GM18907 (cell line): Measurements from ENCODE around the gene PFDN1.

Experiments used
- ATAC-seq: cut with Tn5 transposase; IDR thresholded peaks from one replicate; pipeline ENCODE4 v1.9.1; 2021; ENCODE audit warnings: mild to moderate bottlenecking, moderate library complexity; ENCODE audit not compliant: unreplicated experiment

PFDN1 gene

DNA sequence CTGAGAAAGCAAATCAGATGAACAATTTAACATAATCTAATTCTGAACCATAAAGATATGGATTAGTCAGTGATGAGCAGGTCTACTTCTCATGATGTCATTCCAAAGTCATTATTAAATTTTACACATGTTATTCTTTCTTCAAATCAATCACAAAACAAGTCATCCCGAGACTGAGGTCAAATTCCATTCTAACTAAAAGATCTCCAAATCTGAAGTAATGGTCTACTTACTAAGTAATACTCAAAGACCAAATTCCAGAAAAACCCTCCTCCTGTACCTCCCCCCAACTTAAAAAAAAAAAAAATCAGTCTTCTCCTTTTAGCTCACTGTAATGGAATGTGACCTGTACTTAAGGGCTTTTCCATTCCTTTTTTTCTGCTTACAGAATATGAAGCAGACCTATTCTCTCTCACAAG, 4.7 kb downstream of the PFDN1 start:
- no peak for ATAC-seq

DNA sequence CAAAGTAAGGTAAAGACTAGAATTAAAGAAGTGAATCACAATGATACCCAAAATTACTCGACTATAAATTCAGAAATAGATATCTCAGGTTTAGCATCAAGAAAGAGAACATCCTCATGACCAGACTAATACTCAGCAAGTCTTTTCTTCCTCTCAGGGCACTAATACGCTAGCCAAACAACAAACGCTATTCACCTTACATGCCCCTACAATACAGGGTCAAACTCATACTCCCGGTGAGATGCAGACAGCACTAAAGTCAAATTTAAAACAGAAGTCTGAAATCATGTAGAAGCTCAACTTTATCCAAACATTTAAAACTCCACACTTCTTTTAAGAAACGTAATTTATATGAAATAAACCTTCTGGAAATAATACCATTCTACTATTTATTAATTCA, 5.6 kb downstream of the PFDN1 start:
- no peak for ATAC-seq

DNA sequence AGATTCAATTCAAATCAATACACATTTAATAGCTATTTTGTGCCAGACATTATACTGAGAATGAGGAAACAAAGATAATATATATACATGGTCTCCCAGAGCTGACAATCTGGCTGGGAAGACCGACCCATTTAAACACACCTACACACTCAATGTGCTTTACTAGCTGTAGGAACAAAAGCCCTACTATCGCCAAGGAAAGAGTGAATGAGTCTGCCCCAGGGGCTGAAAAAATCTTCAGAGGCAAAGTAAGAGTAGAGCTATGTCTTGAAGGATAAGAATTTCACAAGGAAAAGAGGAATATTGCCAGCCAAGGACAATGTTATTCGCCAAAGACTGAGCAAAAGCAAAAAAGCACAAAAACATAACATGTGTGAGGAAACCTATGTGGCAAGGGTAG, 6.6 kb downstream of the PFDN1 start:
- ATAC-seq, result no peak

DNA sequence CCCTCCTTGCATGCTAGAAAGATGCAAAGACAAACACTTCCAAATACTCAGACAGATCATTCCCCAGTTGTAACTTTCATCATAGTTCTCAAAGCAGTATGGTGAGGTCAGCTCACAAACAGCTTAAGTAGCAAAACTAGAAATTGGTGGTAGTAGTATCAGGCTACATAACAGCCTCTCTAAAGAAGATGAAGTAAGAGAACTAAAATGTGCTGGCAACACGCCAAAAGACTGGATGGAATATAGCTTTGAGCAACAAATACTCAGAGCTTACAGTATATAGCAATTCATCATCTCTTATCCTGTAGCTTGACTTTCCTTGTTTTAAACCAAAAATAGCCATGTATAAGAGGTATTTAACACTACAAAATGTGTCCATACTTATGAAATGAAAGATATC, 7.5 kb downstream of the PFDN1 start:
- no peak for ATAC-seq

DNA sequence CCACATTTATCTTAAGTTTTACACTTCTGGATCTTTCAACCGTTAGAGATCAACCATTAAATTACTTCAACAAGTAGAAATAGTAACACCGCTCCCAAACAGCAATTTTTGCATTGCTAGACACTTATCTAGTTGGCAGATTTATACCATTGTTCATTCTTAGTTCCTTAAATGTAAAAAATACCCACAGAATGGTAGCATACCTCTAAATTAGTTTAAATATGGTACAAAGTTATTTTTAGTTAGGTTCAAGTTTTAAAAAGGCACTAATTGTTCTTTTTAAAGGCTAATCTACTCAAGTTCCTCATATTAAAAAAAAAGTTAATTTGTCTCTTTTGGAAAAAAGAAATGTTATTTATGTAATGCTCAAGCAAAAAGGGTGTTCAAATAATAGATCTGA, 8.1 kb downstream of the PFDN1 start:
- ATAC-seq, result no peak

DNA sequence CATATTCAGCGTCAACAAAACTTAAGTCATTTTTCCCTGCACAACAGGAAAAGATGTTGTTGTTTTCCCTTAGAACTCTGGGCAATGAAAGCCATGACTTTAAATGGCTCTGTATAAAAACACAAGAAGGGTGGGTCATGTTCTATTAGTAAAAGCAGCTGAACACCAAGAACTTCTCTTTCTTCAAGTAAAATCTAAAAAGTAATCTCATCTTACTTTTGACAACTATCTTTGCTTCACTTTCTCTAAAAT, 9.1 kb downstream of the PFDN1 start:
- no peak for ATAC-seq

DNA sequence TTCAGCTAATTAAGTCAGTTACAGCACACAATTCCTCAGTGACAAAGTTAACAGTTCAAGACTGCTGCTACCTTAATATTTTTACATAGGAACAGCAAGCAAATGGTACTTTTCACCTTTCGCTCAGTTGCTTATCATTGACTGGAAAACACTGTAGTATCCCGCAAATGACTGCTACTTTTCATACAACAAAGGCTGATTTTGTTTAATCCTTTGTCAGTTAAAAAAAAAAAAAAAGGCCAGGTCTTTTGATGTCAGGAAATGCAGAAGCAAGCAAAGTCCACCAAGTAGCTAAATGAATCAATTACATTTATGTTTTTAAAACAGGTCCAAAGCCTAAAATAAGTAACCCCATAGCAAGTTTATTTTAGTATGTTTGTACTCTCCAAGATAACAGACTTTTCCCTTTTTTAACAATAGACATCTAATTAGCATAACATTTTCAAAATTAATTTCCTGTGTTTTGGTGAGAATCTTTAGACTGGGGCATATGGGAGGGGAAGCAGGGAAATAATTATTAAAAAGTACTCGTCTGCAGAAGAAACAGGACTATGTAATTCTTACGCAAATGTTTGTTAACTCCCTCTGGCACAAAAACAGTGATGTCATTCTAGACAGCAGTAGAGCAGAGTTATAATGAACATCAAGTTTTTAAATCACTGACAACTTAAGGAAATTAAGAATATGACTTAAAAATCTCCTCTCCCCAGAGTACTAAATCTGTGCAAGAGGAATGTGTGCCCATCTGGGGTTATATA, 9.6 kb downstream of the PFDN1 start:
- ATAC-seq, result no peak

DNA sequence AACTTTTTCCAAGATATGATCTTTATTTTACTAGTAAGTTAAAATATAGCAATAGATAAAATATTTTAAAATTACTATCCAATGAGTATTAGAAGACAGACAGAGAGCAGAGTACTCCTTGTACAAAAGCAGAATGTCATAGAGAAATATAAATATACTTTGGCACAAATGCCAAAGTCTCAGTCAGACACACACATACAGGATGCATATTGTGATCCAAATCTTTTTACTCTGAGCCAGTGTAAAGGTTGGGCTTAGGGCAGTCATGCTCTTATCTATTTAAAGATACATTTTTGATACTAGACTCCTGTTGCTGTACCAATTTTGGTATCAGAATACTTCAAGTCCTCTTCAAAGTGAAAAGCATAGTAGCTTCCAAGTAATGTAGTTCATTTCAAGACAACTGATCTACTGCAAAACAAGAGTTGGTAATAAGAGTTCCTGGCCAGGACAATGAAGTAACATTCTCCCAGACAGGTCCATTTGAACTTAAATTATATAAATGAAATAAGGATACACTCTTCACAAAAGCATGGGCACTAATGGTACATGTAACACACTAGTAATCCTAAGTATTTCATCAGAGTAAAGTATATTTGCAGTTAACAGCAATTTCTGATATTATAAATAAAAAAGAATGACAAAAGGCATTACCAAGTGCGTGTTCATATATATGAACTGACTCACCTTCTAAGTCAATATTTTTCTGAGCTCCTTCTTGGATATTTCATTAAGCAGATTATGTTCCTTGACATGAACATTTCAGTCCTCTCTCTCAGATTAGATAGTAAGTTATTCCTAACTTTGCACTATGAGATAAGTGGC, 10.5 kb downstream of the PFDN1 start:
- ATAC-seq, result no peak

DNA sequence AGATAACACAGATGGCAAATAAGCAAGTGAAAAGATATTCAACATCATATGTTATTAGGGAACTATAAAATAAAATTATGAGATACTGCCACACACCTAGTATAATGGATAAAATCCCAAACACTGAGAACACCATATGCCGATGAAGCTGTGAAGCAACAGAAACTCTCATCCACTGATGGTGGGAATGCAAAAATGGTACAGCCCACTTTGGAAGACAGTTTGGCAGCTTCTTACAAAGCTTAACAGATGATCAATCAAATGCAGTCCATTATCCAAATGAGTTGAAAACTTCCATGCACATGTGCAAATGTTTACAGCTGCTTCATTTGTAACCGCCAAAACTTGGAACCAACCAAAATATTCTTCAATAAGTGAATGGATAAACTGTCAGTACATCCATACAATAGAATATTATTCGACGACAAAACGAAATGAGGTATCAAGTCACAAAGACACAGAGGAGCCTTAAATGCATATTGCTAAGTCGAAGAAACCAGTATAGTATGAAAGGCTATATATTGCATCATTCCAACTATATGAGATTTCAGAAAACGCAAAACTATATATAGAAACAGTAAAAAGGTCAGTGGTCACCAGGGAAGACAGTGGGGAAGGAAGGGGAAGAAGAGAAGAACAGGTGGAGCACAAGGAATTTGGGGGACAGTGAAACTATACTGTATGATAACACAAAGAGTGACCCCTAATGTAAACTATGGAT, 14.9 kb downstream of the PFDN1 start:
- ATAC-seq, result no peak

DNA sequence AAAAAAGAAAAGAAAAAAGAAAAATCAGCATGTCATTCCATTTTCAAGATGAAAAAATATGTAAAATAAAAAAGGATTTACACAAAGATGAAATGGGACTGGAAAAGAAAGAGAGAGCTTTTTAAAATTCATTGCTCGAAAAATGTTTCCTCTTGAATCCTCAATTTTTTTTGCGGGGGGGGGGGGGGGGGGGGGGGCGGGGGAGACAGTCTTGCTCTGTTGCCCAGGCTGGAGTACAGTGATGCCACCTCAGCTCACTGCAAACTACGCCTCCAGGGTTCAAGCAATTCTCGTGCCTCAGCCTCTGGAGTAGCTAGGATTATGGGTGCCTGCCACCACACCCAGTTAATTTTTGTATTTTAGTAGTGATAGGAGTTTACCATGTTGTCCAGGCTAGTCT, 16.5 kb downstream of the PFDN1 start:
- ATAC-seq, result no peak

DNA sequence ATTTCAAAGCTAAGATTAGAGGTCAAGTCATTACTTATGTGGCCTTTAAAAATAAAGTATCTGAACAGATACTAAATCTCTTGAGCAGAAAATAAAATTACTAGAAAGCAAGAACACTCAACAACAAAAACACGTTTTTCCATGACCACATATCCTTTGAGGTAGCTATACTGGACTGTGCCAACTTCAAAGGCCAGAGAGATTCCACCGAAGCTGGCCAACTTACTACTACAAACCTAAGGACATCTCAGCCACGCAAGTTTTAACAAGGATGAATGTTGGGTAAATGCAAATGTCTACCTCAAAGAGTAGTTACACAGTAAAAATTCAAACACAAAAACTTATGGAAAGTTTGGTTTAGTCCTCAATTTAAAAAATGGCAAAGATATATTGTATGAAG, 18.9 kb downstream of the PFDN1 start:
- no peak for ATAC-seq

DNA sequence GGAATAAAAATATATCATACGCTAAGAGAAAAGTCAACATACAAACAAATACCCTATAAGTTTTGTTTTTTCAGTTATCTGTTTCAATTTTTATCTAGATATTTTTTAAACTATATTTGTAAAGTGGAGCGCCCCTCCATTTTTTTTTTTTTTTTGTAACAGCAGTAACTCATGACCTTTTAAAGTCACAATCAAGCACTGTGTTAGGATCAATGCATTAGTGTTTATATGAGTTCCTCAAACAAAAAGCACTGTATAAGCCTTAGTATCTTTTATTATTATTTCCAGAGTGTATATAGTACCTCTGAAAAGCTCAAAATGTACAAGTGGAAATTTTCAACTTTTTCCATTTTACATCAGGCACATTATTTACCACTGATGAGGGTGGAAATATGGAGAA, 20.6 kb downstream of the PFDN1 start:
- no peak for ATAC-seq

DNA sequence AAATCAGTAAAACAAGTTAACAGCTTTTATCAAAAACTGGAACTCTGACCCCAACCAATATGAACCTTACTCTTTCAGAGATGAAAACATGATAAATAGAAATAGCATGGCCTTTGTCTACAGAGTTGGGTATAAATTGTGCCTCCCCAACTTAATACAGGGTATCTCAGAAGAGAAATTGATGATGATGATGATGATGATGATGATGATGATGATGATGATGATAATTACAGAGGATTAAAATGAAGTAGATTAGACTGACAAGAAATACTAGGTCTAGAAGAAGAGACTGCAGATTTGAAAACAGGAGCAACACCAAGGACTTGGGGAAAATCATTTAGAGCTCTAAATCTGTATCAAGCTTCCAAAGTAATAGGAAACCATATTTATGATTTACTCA, 27.1 kb downstream of the PFDN1 start:
- ATAC-seq, result no peak

DNA sequence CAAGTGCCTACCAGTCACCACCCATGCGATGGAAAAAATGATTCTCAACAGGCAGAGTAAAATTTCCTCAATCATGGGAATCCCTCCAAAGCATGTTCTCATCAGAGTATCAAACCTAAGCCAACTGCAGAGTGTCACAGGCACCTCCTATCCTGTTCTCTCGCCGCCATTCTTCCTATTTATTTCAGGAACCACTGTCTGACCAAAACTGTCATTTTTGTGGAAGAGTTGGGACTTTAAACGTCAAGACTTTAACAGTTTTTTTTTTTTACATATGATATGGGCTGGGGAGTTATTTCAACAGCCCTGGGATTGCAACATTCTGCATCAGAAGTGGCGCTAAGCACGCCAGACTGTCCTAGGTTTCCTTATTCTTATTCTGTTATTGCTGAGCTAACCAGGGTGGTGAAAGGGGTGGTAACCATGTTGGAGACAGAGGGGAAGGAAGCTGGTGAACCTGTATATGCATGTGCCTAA, 29.5 kb downstream of the PFDN1 start:
- ATAC-seq, result no peak

DNA sequence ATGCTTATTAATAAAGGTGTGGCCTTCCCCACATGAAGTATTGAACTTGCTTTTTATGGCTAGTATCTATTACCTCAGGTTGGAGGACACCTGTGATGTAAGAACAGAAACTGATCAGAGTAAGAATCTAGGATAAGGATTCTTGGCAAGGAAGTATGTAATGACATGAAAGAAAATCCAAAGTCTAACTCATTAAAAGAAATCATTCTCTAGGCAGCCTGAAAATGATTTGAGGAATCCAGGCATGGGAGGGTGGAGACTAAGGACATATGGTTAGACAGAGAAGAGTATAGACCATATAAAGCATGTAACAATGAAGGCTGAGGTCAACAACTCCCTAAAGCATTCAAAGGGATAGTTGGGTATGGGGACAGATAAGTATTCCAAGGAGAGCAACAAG, 32.9 kb downstream of the PFDN1 start:
- ATAC-seq, result no peak

DNA sequence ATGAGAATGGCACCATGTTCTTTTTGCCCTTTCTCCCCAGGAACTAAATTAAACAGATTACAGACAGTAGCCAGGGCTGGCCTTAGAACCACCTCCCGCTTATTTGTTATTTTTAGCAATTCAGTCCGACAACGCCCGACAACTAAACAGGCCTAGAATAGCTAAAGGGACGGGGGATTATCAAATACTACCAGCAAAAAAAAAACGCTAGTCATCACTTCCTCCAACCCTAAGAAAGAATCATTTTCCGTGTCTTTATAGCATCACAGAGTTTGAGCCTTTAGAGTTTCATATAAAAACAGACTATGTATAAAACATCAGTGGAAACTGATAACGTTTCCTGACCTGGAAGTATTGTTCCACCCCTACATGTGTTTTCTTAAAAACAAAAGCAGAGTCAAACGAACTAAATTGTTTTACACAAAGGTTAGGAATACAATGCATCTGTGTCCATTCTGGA, 35.3 kb downstream of the PFDN1 start:
- no peak for ATAC-seq

DNA sequence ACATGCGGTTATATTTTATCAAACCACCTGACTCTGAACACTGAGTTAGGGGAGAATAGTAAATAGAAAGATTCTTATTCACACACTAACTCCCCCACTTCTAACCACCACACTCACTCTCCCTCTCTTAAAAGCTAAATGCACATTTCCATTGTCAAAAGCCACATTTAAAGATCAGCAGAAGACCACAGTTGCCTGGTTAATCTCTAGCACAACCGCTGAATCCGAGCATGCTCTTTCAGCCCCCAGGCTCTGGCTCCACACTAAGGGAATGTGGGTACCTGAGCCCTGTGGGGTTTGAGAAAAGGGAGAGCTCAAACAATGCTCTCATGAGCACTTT, 35.7 kb downstream of the PFDN1 start:
- ATAC-seq, result no peak

DNA sequence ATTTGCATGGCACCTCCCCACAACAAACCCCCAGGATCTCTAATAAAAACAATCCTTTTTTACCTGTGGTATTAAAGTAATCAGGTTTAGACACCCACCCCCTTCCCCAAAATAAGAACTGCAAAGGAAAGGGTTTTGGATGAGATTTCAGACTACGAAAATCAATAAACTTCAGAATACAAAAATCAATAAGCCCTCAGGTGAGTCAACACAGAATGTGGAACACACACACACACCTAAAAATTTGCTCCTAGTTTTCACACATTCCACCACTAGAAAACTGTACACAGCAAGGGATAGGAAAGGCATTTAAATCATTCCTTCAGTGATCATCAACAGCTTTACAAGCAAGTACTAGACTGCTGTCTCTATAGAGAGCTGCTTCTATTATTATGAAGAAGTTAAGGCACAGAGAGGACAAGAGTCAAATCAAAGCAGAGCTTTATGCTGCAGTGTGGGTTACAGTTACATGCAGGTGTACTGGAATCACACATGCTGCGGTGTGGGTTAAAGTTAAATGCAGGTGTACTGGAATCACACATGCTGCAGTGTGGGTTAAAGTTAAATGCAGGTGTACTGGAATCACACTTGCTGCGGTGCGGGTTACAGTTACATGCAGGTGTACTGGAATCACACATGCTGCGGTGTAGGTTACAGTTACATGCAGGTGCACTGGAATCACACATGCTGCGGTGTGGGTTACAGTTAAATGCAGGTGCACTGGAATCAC, 36.3 kb downstream of the PFDN1 start:
- ATAC-seq, result no peak

DNA sequence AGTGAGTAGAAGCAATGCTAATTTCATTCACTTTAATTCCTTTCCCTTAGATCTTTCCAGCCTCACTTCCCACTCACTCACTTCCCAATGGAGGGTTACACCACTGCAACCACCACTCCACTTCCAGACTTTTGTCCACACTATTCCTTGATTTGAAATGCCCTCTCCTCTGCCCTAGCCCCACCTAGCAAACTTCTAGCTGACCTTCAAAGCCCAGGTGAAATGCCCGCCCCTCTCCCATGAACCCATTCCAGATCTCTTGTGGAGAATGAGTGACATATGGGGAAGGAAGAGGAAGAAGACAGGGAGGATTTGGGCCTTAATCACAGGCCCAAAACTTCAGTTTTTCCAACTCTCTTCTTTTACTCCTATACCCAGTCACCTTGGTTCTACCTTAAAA, 37.1 kb downstream of the PFDN1 start:
- no peak for ATAC-seq

DNA sequence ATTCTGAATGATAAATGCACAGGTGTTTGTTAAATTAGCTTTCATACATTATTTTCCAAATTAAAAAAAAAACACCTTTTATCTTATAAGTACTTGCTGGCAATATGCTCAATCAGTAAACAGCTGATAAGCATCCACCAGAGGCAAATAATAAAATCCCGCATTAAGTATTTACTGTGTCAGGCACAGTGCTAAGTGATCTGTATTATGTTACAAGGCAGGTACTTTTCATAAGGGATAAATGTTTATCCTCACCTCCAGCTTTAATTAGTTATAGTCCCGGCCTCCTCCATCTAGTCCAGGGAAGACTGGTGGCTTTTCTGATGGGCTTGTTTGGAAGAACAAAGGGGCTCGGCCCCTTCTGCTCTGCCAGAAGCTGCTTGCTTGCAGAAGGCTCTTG, 40.1 kb downstream of the PFDN1 start:
- no peak for ATAC-seq

DNA sequence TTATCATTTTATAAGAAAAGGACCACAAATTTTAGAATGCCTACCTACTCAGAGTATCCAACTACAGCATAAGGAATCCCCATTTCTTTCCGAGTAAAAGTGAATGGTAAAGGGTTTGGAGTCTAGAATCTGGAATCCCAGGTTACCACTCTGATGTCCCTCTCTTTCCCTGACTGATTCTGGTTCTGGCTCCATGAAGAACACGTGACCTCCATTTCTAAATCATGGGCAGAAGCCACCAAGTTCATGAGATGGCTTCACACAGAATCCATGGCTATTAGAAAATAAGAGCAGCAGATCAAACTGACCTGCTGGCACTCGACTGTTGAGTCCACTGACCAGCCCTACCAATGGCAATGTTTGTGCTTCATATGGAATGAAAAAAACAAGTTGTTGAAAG, 40.7 kb downstream of the PFDN1 start:
- no peak for ATAC-seq
